BJ (cell line): Measurements from ENCODE around the gene ALK. TPM values are rescaled to one million over a fixed set of nuclear protein-coding genes. Genes with fewer than 3 reads are reported as not detected.

ENCODE experiments used
- CTCF ChIA-PET: fragments of 350-600 bp; formaldehyde crosslinking; extraction: SDS; loops from one replicate; lab custom pipeline; 2021; ENCODE audit warnings: antibody characterized with exemption, inconsistent platforms; lab: Yijun Ruan, JAX
- POLR2A ChIA-PET: fragments of 300-600 bp; sonication (Branson Sonifier 250); formaldehyde crosslinking; extraction: SDS; loops from one replicate; lab custom pipeline; 2021; ENCODE audit warnings: antibody characterized with exemption; lab: Charles Lee
- DNase-seq: peaks from one replicate; pipeline ENCODE4 v3.0.0-alpha.2; 2011; ENCODE audit warnings: low read depth
- H3K27me3 ChIP-seq: 2 replicates; pipeline ENCODE4 v1.6.0; 2011; ENCODE audit warnings: low read length; ENCODE audit not compliant: control insufficient read depth, insufficient read depth
- H3K36me3 ChIP-seq: 2 replicates; pipeline ENCODE4 v1.5.1; 2011; ENCODE audit warnings: low read length; ENCODE audit not compliant: control insufficient read depth, insufficient read depth
- H3K4me3 ChIP-seq: 2 replicates; pipeline ENCODE4 v1.5.1; 2011; ENCODE audit warnings: low read depth, mild to moderate bottlenecking, control low read depth, low read length
- polyA plus RNA-seq: library from polyadenylated mRNA; depleted of rRNA; stranded (reverse); fragments of >200 nt; gene quantifications from 2 replicates; pipeline ENCODE4 v1.2.3, GENCODE V29; 2011
- TF ChIP-seq, protein P1 (sequence below): IDR thresholded peaks from 2 replicates; pipeline ENCODE4 v1.5.1; 2011; ENCODE audit warnings: low read depth, mild to moderate bottlenecking, control low read depth, inconsistent platforms, low read length, moderate library complexity; ENCODE audit not compliant: insufficient read depth

The ALK gene
- polyA plus RNA-seq, 1 experiment = not detected

DNA sequence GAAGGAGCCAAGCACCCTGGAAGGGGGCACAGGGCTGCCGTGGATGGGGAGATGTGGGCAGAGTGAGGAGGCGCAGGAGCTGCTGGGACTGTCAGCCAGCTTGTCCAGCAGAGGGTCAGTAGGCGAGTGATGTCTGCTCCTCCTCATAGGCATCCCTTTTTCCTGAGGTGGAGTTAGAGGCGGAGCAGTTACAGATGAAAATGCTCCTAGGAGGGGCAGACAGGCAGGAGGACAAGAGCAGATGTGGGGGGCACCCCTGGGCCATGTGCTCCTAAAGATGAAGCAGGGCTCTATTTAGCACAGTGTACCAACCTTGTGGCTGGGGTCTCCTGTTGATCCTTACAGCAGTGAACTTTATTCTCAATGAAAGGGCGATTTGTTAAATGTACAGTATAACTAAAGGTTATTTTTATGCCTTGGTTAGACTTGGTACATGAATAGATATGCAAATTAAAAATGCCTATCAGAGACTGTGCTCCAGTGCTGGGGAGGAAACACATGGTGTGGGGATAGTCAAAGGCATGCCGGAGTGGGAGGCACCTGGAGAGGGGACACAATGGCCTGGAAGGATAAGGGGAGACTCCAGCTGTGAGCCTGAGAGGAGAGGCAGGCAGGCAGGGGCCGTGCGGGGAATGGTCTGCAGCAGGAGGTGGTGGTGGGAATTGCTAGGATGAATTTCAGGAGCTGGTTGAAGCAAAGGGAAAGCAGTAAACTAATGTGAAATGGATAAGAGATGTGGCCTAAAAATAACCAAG lies 630.9 kb downstream of the ALK start:
- Histone ChIP-seq H3K27me3 (peaks cover 3% of the 10 kb centered on the region; the same call in 1 of the 2 replicates), H3K4me3 (no peak overlapping the region), H3K36me3 (no peaks in the 10 kb centered on the region)
- DNase-seq = no peak
- CTCF ChIA-PET = no interaction called here
- TF ChIP-seq, protein P1, sequence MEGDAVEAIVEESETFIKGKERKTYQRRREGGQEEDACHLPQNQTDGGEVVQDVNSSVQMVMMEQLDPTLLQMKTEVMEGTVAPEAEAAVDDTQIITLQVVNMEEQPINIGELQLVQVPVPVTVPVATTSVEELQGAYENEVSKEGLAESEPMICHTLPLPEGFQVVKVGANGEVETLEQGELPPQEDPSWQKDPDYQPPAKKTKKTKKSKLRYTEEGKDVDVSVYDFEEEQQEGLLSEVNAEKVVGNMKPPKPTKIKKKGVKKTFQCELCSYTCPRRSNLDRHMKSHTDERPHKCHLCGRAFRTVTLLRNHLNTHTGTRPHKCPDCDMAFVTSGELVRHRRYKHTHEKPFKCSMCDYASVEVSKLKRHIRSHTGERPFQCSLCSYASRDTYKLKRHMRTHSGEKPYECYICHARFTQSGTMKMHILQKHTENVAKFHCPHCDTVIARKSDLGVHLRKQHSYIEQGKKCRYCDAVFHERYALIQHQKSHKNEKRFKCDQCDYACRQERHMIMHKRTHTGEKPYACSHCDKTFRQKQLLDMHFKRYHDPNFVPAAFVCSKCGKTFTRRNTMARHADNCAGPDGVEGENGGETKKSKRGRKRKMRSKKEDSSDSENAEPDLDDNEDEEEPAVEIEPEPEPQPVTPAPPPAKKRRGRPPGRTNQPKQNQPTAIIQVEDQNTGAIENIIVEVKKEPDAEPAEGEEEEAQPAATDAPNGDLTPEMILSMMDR = no peak
- POLR2A ChIA-PET = no interaction called here

DNA sequence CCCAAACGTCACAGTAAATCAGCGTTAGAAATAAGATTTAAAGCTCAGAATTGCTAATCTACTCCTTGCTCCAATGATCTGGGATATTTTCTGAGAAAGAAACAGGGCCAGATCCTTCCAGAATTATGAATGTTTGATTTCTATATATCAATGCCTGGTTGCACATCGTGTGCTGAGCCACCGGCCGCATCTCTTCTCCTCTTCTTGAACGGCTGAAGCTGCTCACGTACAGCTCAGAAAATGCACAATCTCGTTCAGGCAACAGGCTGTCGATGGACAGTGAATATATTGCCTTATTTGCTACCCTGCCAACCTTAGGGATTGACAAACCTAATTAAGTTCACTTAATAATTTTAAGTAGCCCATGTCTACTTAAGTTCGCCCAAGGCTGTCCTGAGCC lies 636.7 kb downstream of the ALK start:
- no peaks in the 10 kb centered on the region for H3K36me3 ChIP-seq
- CTCF ChIA-PET = interaction anchor here (1.2 to 1.3 kb wide), 2 partner anchors 13 to 788 kb away, joined by 3 read pairs; no protein-coding TSS in a partner anchor
- POLR2A ChIA-PET = no interaction called here
- DNase-seq = no peak
- H3K27me3 ChIP-seq = no peaks in the 10 kb centered on the region
- TF ChIP-seq, protein P1 = no peak
- no peak overlapping the region for H3K4me3 ChIP-seq

DNA sequence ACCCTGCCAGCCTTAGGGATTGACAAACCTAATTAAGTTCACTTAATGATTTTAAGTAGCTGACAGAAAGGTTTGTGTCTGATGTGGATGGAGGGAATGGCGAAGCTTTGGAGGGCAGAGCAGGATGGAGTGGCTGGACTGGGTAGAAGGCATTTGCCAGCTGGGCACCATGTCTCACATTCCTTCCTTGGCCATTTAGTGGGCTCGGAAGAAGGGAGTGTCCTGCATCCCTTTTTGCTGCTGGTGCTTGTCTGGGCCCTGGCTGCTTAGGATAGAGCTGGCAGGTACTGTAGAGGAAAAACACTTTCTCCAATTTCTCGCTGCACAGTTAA lies 639.5 kb downstream of the ALK start:
- ChIA-PET CTCF (no interaction called here), POLR2A (no interaction called here)
- DNase-seq = no peak
- Histone ChIP-seq H3K36me3 (no peaks in the 10 kb centered on the region), H3K4me3 (no peak overlapping the region), H3K27me3 (0 out of 2 replicates have a peak, but pooled peaks cover 1% of the 10 kb centered on the region)
- TF ChIP-seq, protein P1 = no peak

DNA sequence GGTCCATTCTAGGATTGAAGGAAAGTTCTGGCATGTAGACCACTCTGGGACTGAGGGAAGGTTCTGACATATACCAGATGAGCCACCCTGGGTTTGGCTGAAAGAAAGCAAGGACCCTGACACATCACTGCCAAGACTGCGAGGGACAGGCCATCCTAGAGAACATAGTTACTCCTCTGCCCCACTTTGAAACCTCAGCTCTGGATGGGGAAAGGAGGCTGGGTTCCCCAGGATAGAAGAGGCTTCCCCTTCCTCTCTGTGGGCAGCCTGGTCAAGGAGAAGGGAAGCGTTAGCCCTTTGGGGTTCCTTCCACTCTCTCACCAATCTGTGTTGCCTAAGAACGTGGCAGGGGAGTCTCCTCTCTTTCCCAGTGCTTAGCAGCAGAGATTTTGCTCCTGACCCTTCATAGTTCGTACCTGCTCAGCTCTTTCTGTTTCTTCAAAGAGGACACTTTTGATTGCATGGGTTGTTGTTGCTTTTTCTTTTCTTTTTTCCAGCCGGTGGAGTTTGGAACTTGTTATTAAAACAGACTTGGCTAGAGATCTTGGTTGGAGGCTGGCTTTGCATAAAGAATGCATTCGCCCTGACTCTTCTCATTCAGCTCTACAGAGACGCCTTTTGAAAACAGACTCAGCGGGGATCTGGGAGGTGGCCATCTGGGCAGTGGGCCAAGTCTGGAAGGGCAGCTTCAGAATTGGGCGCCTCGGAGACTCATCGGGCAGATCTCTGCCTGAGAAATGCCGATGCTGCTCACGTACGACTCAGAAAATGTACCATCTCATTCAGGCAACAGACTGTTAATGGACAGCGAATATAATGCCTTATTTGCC lies 640.1 kb downstream of the ALK start:
- no peak for DNase-seq
- Histone ChIP-seq H3K36me3 (no peaks in the 10 kb centered on the region), H3K4me3 (no peak overlapping the region), H3K27me3 (0 out of 2 replicates have a peak, but pooled peaks cover 1% of the 10 kb centered on the region)
- TF ChIP-seq, protein P1 = no peak
- ChIA-PET CTCF (interaction anchor here (0.6 kb wide), 1 partner anchor 14 kb away, joined by 3 read pairs; no protein-coding TSS in a partner anchor), POLR2A (no interaction called here)

DNA sequence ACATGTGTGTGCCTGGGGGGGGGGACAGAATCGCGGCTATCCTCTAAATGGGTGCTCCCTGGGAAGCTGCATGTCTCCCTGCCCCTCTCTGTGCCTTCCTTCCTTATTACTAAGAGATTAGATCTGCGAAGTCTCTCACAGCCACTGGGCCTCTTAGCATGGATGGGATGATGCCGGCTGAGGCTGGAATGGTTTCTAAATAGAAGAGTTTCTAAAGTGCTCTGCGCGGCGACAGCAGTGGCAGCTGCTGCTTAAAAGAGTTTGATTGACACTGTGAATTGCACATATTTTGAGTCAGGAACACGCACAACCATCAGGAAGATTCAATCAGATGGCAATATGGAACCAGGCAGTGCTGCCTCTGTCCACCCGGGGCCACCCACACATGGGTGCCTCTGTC lies 642.4 kb downstream of the ALK start:
- Histone ChIP-seq H3K27me3 (0 out of 2 replicates have a peak, but pooled peaks cover 1% of the 10 kb centered on the region), H3K4me3 (no peak overlapping the region), H3K36me3 (no peaks in the 10 kb centered on the region)
- ChIA-PET CTCF (no interaction called here), POLR2A (no interaction called here)
- TF ChIP-seq, protein P1 = no peak
- no peak for DNase-seq
